ENCODE results near the gene GADD45G.

GADD45G gene

DNA sequence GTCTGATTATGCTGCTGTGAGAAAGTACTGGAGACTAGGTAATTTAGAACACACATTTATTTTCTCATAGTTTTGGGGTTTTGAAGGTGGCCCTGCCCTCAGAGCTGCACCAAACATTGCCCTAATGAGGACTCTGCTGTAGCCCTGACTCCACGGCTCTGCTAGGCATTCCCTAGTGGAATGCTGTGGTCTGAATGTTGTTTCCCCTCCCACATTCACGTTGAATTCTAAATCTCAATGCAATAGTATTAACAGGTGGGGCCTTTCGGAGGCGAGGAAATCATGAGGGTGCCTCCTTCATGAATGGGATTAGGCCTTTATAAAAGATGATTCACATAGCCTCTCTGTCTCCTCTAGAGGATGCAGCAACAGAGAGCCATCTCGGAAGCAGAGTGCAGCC is 25.7 kb downstream of the GADD45G start:
- no peak for DNase-seq (ENCODE audit: low spot score)

DNA sequence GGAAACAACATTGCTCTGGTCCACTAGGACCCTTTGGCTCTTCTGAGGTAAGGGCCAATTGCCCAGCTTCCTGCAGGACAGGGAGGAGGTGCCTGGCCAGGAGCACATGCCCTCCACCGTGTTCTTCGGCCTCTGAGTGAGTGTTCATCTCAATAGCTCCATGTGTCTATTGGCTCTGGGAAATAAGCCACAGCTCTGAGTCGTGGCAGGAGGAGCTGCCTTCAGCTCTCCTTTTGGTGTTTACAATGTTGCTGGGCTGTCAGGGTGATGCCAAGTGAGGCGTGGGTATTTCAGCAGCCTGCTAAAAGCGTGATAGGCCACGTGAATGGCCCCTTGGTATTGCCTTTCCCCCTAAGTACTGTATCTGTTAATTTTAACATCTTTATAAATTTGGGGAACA is 26.6 kb downstream of the GADD45G start:
- DNase-seq (ENCODE audit: low spot score) = no peak

DNA sequence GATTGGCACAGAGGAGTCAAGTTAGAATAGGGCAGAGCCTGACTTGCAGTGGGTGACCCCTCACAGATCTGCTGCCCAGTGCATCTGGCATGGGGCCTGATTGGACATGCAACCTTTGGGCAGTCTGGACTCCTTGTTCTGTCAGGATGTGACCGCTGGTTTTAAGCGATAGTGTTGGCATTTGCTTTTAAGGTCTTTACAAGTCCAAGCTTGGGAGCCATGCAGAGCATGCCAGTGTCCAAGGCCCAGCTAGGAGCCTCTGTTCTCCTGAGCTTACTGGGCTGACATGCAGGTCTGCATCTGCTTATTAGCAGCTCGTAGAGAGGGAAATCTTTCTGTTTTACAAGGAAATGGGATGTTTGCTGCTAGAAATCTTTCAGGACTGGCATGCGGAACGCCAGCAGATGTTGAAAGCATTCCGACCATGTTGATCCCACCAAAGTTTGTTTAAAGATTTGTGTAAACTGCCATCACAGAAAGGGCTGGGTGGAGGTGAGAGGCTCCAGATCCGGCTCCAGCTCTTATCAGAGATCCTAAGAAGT is 27.5 kb downstream of the GADD45G start:
- DNase-seq (ENCODE audit: low spot score) = no peak

DNA sequence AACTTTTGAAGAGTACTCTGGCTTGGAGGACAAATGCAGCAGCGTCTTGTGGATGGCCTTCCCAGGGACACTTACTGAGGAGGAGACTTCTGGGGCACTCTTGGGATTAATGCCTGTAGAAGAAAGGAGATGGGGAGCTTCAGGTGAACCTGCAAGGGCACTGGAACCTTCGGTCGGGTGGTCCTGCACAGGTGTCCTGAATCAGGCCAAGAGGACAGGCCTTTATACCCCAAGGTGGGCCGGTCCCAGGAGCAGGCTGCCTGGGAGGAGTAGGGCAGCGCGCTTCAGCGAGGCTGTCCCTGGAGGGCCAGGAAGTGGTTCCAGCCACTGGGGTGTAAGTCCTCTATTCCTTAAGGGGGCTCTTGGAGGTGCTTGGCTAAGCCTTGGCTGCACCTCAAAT is 27.9 kb downstream of the GADD45G start:
- DNase-seq (ENCODE audit: low spot score) = no peak

DNA sequence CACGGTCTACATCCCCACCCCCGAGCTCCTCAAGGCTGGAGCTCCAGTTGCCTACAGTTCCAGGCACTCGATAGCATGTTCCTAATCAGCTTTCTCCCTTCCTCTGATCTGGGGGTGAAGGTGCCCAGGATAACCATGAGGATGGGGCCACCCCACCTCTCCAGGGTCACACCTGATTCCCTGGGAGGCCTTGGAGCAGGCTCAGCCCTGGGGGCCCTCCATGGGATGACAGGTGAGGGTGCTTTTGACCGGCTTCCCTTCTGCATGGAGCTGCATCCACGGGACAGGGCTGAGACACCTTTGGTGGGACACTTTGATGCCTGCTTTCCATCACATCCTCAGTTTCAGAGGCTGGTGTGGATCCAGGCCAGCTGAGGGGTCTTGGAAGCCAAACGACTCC is 28.6 kb downstream of the GADD45G start:
- no peak for DNase-seq (ENCODE audit: low spot score)

DNA sequence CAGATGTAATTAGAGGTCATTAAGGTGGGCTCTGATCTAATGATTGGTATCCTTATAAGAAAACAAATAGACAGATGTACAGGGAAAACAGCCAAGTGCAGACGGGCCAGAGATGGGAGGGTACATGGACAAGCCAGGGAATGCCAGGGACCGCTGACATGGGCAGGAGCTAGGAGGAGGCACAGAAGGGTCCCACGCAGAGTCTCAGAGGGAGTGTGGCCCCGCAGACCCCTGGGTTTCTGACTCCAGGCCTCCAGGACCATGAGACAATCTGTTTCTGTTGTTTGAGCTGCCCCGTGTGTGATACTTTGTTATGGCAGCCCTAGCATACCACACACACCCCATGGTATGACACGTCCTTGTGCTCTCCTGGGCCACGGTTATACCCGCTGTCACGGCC is 29.1 kb downstream of the GADD45G start:
- DNase-seq (ENCODE audit: low spot score) = no peak

DNA sequence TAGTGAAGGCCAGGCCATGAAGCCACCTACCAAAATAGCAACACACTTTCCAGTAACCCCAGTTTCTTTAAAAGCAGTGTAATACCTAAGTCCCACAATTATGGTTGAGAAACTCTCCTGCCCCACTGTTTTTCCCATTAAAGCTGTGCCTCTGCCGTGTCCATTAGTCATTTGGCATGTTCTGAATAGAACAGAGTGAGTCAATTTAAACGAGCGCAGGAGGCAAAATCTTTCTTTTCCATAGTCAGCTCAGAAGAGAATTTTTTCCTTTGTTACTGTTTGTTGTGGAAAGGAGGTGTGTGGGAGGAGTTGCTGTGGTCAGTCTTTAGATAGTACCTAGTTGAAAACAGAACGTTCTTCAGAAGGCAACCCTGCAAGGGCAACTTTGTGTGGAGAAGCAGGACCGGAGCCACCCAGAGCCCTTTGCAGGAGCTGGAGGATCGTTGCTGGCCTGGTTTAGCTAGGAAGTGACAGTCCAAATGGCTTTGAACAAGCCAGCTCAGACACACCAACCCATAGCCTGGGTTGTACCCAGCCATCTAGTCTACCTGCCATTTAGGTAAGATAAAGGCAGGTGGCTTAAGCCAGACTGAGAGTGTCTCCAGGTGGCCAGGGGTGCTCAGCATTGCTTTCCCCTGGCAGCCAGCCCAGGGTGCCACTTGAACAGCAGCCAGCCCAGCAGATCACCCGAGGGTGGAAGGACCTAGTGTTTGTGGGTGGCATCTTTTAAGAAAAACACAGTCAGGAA is 30.4 kb downstream of the GADD45G start:
- DNase-seq (ENCODE audit: low spot score) = no peak

DNA sequence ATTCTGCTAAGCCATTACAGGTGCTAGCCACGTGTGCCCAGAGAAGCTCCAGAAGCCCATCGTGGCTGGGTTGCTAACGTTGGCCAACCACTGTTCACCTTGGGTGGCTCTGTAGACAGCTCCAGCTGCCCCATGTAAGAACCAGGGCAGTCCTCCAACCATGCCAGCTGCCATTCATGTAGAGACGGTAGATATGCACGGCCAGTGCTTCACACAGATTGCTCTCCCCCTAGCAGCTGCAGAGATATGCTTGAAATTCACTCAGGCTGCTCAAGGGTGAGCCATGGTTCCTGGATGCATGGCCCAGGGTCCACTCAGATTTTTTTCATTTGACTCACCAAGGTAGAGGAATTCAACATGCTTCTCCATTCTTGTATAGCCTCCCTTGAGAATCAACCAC is 31.0 kb downstream of the GADD45G start:
- no peak for DNase-seq (ENCODE audit: low spot score)

DNA sequence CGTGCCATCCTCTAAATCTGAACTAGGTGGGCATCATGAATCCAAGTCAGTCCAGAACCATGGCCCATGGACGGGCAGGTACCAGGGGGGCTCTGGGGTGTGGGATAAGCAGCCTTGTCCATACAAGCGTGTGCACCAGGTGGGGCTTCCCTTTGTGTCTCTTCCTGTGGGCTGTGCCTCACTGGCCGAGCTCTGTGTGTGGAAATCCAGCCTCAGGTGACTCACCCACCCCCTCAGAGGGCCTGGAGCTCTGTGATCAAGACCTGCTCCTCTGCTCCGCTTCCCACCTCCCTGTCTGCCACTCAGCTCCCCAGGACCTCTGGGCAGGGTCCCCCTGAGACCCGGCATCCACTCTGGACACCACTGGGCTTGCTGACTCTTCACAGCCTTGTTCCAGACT is 33.0 kb downstream of the GADD45G start:
- DNase-seq (ENCODE audit: low spot score) = no peak

DNA sequence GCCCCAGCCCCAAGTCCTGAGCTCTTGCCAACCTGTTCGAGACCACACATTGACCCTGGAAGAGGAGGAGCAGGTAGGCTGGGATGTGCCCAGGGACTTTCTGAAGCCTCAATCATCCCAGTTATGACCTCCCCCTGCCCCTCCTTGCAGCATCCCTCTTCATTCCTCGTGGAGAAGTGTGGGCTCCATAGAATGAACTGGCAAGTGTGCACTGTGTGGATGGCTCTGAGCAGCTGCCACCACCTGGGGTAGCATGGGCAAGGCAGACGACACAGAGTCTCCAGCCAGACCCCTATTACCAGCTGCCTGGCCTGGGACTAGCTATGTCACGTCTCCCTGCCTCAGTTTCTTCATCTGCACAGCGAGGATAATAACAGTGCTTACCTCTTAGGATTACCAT is 33.5 kb downstream of the GADD45G start:
- no peak for DNase-seq (ENCODE audit: low spot score)

DNA sequence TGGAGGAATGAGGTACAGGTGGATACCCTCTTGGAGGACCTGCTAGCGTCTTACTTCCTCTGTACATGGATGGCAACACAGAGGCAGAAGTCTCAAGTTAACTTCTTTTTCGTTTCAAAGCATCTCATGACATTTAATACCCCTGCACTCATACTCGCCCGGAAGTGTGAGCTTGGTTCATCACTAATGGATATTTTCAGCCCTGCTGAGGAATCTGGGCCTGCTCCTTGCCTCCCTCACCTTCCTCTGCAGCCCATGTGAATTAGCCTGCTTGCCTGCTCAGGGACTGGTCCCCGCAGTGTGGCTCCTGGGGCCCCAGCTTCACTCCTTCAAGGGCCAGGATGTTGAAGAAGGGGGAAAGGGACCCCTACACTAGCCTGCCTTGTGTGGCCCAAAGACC is 34.1 kb downstream of the GADD45G start:
- no peak for DNase-seq (ENCODE audit: low spot score)

DNA sequence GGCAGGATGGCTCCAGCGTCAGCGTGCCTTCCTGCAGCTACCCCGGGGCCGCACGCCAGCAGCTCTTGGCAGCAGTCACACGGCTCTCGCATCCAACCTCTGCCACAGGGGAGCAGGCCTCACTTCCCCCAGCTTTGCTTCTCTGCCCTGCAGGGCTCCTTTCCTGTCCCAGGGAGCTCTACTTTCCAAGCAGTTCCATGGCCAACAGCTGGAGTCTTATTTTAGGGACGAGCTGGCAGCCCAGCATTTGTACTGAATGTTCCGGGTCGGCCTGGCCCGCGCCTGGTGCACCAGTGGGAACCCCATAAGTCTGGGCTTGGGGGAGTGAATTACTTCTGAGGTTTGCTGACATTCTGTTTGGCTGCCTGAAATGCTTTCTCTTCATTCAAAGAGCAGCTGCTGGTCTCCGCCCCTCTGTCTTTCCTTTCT is 34.6 kb downstream of the GADD45G start:
- DNase-seq (ENCODE audit: low spot score) = peak; percentile 78

DNA sequence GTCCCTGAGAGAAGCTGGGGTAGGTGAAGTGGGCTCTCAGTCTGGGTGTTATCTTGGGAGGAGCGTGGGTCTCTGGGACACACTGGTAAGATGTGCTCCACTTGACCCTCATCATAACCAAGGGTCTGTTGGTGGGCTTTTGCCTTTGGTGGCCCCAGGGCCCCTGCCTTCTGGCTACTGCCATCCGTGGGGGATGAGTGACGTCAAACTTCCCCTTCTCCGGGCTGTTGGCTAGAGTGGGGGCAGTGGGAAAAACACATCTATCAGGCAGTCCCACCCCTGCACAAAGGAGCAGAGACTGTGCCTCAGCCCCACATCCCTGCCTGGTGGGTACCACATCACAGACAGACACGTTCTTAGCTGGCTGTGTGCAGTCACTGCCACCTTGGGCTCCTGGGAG is 35.1 kb downstream of the GADD45G start:
- no peak for DNase-seq (ENCODE audit: low spot score)

DNA sequence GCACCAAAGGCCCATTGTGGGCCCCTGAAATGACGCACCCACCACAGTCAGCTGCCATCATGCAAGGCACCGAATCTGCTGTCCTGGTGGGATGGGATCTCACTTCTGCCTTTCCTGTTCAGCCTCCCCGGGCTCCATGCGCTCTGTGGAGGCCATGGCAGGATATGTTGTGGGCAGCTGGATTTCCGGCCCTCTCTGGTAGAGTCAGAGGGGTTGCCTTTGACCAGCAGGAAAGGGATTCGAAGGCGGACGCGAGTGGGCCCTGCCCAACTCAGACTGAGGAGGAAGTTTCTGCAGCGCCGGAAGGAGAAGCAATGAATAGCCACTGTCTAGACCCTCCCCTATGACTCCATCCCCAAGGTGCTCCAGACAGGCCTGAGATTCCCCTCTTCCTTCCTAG is 35.5 kb downstream of the GADD45G start:
- DNase-seq (ENCODE audit: low spot score) = no peak

DNA sequence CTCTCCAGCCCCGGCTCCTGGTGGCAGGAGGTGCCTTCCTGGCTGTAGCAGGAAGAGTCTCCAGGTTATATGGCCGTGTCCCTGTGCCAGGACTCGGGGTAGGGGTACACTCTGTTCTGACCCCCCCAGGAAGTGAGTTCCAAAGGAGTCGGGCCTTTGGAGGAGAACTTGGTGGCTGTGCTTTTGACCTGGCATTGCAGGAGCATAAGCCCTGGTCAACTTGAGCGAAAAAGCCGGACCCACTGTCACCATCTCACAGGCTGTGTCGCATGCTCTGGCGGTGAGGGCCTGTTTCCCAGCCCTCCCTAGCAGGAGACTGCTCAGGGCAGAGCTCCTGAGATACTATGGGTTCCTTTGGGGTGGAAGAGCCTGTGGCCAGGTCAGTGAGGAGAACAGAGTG is 36.0 kb downstream of the GADD45G start:
- DNase-seq (ENCODE audit: low spot score) = no peak

DNA sequence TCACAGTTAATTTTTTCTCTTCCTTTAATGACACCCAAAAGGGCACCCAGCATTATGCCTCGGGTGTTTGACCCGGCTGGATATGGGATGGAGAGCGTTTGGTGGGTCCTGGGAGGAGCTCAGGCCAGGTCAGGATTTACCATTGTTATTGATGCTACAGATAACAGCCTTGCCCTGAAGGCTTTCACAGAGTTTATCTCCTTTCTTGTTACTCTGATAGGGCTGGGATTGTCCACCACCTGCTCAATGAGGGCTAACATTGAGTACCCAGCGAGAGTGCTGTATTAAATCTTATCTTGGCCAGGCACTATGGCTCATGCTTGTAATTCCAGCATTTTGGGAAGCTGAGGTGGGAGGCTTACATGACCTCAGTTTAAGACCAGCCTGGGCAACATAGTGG is 37.2 kb downstream of the GADD45G start:
- DNase-seq (ENCODE audit: low spot score) = no peak

DNA sequence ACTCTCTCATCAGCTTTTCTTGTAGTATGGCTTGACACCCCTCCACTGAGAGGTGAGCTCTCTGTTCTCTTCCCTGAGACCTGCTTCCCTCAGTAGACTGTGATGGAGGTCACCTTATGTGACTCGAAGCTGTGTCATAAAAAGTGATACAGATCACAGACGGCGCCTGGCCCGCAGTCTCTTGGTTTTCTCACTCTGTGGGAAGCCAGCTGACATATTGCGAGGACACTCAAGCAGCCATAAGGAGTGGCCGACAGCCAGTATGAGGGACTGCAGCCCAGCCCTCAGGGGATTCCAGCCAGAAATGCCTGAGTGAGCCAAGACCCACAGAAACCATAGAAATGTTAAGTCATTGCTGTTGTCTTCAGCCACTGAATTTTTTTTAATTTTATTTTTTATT is 38.0 kb downstream of the GADD45G start:
- DNase-seq (ENCODE audit: low spot score) = no peak

DNA sequence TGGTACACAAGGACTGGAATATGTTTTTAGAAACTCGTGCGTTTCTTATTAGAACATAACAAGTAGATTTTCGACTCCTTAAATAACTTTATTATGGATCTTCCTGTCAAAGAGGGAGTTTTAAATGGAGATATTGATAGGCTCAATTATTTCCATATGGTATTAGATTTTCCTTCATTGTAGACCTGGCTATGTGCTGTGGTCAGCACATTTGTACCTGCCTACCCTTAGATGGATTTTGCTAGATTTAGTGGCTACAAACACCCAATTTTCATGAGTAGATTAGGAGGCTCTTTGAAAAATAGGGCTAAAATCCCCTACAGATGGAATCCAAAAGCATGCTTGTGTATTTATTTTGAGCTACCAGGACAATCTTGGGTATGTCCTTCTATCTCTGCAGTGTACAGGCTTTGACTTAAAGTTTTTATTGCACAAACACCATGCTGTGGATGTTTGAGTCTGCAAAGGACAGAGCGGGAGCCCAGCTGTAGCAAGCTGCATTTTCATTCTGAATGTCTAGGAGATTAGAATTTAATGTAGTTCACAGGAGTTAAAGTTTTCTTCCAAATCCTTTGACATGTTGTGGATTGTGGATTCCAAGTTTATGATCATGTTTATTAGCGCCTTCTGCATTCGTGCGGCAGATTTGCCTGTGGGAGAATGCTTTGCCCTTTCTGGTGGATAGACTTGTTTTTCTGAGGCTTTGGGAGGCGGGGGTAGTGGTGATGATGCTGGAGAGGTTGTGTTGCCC is 41.6 kb downstream of the GADD45G start:
- no peak for DNase-seq (ENCODE audit: low spot score)

DNA sequence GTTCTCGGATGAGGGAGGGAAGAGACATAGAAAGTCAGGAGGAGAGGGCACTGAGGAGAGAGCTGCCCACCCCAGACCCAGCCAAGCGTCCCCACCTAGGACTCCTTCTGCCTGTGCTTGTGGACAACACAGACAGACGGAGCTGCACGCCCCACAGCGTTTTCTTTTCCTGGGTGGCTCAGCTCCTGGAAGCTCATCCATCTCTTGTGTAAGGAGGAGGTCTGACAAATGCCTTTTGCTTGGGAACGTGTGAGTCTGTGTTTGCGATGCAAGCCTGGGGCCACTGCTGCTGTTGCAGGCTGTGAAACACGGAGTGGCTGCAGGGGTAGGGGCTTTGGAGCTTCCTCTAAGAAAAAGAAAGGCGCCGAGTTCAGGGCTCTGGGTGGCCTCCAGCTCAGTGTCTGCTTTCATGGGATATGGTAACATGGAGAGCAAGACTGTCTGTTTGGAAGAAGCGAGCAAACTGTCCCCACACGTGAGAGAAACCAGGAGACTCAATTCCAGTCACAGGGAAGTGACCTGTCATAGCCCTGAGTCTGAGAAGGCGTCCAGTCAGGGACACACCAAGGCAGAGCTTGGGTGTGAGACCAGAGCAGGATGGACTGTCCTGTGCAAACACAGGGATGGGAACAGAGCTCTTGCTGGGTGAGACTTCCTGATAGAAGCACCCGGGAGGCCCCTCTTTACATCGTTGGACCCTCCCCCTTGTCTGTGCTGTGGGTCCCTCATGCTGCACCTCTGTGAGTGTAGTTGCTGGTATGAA is 42.7 kb downstream of the GADD45G start:
- DNase-seq (ENCODE audit: low spot score) = no peak

DNA sequence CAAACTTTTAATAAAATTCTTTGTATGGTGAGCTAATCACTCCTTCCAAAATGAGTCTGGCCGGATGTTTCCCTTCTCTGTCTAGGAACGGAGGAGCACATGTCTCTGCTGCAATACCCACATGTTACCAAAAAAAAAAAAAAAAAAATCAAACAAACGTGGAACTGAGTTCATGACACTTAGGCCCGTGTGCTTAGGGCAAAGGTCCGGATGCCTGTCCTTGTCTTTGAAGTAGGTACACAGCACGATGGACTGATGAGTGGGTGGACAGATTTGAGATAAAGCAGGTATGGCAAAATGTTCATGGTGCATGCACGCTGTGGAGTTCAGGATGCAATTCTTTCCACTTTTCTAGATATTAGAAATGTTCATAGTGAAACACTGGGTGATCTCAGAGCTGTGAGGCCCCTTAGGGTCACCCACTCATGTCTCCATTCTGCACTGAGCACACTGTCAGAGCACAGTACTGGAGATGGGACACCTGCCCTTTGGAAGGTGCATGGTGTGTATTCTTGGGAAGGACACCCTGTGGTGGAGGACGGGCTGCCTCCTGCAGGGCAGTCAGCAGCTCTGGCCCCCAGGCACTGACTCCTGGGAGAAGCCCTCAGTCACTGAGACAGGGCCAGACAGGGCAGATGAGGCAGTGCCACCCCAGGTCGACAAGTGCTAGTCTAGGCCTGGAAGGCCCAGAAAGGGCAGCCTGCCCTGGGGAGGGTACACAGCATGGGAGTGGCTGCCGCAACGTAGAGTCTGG is 43.6 kb downstream of the GADD45G start:
- DNase-seq (ENCODE audit: low spot score) = no peak

DNA sequence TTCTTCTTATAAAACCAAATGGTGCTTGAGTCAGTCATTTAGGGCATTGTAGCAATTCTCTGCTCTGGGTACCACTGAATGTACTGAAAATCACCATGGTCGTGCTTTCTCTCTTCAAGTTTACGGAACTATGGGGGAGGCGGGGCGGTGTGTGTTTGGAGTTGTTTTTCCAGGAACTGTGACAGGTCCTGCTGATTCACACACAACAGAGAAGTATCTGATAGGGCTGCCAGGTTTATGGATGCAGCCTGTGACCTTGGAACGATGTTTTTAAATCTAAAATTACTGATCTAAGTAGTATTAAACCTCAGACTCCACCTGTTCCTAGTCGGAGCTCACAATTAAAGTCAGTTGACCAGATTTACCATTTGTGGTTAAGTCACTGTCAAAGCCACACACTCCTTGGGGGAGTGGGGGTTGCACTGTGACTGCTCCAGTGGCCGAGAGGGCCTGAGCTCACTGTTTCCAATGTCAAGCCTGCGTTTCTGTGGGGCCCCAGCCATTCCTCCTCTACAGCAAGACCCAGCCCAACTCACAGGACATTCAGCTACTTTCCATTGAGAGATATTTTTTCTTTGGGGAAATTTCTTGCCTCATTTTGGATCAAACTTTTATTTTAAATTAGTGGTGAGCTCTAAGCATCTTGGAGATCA is 44.4 kb downstream of the GADD45G start:
- no peak for DNase-seq (ENCODE audit: low spot score)

Data from left forelimb (tissue), 1 donor.